Loucy (cell line): Measurements from ENCODE around the gene FNDC10.

ENCODE experiments used
- CTCF ChIP-seq: fragments of 200-600 bp; sonication (generic); conservative IDR thresholded peaks from 2 replicates; pipeline ENCODE4 v1.5.1; 2014; ENCODE audit warnings: mild to moderate bottlenecking, antibody characterized with exemption, low read length
- EZH2phosphoT487 ChIP-seq: fragments of 200-600 bp; IDR thresholded peaks from 2 replicates; pipeline ENCODE4 v1.6.1; 2018; ENCODE audit warnings: antibody characterized with exemption, mild to moderate bottlenecking, moderate library complexity, borderline replicate concordance

- TF ChIP-seq CTCF (no peak), EZH2phosphoT487 (no peak)
Observed at GRCh38 chr1:1556505-1556904, 43.4 kb downstream of the FNDC10 start.
